ENCODE results near the gene OR56B1. TPM values are rescaled to one million over a fixed set of nuclear protein-coding genes. Genes with fewer than 3 reads are reported as not detected.

OR56B1 gene
- total and polyA plus RNA-seq, 4 donors, result not detected

DNA sequence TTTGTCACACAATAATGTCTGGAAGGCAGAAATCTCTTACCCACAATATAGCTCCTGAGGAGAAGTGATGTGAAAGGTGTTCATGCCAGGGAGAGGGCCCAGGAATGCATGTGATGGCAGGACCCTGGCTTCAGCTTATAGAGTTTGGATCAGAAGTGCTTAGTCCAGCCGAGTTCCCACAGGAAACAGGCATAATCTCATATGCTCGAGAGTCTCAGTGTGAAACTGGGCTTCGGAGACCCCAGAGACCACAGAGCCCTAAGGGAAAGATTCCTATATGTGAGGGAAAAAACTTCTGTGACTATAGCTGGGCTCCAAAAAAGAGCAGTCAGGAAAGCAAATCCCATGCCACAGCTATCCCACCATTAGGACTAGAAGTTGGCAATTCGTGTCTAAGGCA lies 47.0 kb downstream of the OR56B1 start, which contains the start of gene OR52N5:
TSS of gene OR52N5 (minus strand) at position 101 of the 400 bp plus-strand sequence. CDS start 4,721 bp downstream, outside the sequence.
- no peak within 1 kb of the TSS for H3K4me3 ChIP-seq (ENCODE audit: low read depth, low read length)
- H3K27ac ChIP-seq (ENCODE audit: low read depth, low read length), result no peak within 1 kb of the TSS
- no peaks in the 10 kb centered on the region for H3K36me3 ChIP-seq (ENCODE audit: control insufficient read depth, insufficient read depth, low read length)
- WGBS (ENCODE audit: insufficient coverage), result 82% methylated on average over 1 of the region's 4 CpGs
- H3K9me3 ChIP-seq (ENCODE audit: control insufficient read depth, insufficient read depth, low read length), result no peaks in the 10 kb centered on the region
- no peak for DNase-seq (ENCODE audit: low read depth in 4 of 6, low spot score in 6 of 6)
- H3K4me1 ChIP-seq (ENCODE audit: control insufficient read depth, insufficient read depth, low read length), result no peaks in the 10 kb centered on the region
- H3K27me3 ChIP-seq (ENCODE audit: control insufficient read depth, insufficient read depth, low read length), result no peaks in the 10 kb centered on the region

Other genes with a start within 250 kb of the OR56B1 start
- not detected for gene OR52D1, start 247.8 kb upstream of the OR56B1 start, total RNA-seq
- not detected for gene OR52D1, start 247.8 kb upstream of the OR56B1 start, polyA plus RNA-seq (ENCODE audit: insufficient read length in 2 of 2)
- gene UBQLN3, start 226.5 kb upstream of the OR56B1 start, total RNA-seq, result under 1 TPM; 0.10 to 0.39 TPM
- gene UBQLN3, start 226.5 kb upstream of the OR56B1 start, polyA plus RNA-seq (ENCODE audit: insufficient read length in 2 of 2), result not detected
- under 1 TPM; 0.30 to 0.55 TPM for gene UBQLNL, start 219.7 kb upstream of the OR56B1 start, total RNA-seq
- under 1 TPM; 0.33 to 0.59 TPM for gene UBQLNL, start 219.7 kb upstream of the OR56B1 start, polyA plus RNA-seq (ENCODE audit: insufficient read length in 2 of 2)
- gene OR52H1, start 187.9 kb upstream of the OR56B1 start, total RNA-seq, result under 1 TPM; 0.40 to 0.55 TPM
- gene OR52H1, start 187.9 kb upstream of the OR56B1 start, polyA plus RNA-seq (ENCODE audit: insufficient read length in 2 of 2), result not detected
- not detected for gene OR52B6, start 155.6 kb upstream of the OR56B1 start, total RNA-seq
- not detected for gene OR52B6, start 155.6 kb upstream of the OR56B1 start, polyA plus RNA-seq (ENCODE audit: insufficient read length in 2 of 2)
- gene TRIM6, start 139.8 kb upstream of the OR56B1 start, total RNA-seq, result 1 to 10 TPM; 3.3 to 4.3 TPM
- gene TRIM6, start 139.8 kb upstream of the OR56B1 start, polyA plus RNA-seq (ENCODE audit: insufficient read length in 2 of 2), result 1 to 10 TPM; 1.1 to 1.7 TPM
- 10 to 100 TPM in 1 of 2 donors, 1 to 10 TPM in 1; 6.6 to 15.1 TPM for gene TRIM34, start 111.4 kb upstream of the OR56B1 start, total RNA-seq
- 1 to 10 TPM; 3.5 to 4.4 TPM for gene TRIM34, start 111.4 kb upstream of the OR56B1 start, polyA plus RNA-seq (ENCODE audit: insufficient read length in 2 of 2)
- gene TRIM5, start 51.4 kb upstream of the OR56B1 start, total RNA-seq, result 10 to 100 TPM; 15.3 to 25.5 TPM
- gene TRIM5, start 51.4 kb upstream of the OR56B1 start, polyA plus RNA-seq (ENCODE audit: insufficient read length in 2 of 2), result 10 to 100 TPM; 10.4 to 12.3 TPM
- gene TRIM22, start 46.7 kb upstream of the OR56B1 start, total RNA-seq, result 10 to 100 TPM; 25.3 to 26.0 TPM
- gene TRIM22, start 46.7 kb upstream of the OR56B1 start, polyA plus RNA-seq (ENCODE audit: insufficient read length in 2 of 2), result 10 to 100 TPM; 11.8 to 14.5 TPM
- gene OR52N4, start 17.8 kb downstream of the OR56B1 start, total RNA-seq, result under 1 TPM in 1 of 2 donors, not detected in 1; 0.20 TPM
- gene OR52N4, start 17.8 kb downstream of the OR56B1 start, polyA plus RNA-seq (ENCODE audit: insufficient read length in 2 of 2), result under 1 TPM in 1 of 2 donors, not detected in 1; 0.33 TPM
- not detected for gene OR52N5, start 46.9 kb downstream of the OR56B1 start, total RNA-seq
- gene OR52N5, start 46.9 kb downstream of the OR56B1 start, polyA plus RNA-seq (ENCODE audit: insufficient read length in 2 of 2), result not detected
- not detected for gene OR52N1, start 54.8 kb downstream of the OR56B1 start, total RNA-seq
- gene OR52N1, start 54.8 kb downstream of the OR56B1 start, polyA plus RNA-seq (ENCODE audit: insufficient read length in 2 of 2), result not detected
- not detected for gene OR52N2, start 72.5 kb downstream of the OR56B1 start, total RNA-seq
- gene OR52N2, start 72.5 kb downstream of the OR56B1 start, polyA plus RNA-seq (ENCODE audit: insufficient read length in 2 of 2), result not detected
- not detected for gene OR52E6, start 105.4 kb downstream of the OR56B1 start, total RNA-seq
- not detected for gene OR52E6, start 105.4 kb downstream of the OR56B1 start, polyA plus RNA-seq (ENCODE audit: insufficient read length in 2 of 2)
- gene OR52E8, start 121.2 kb downstream of the OR56B1 start, total RNA-seq, result not detected
- gene OR52E8, start 121.2 kb downstream of the OR56B1 start, polyA plus RNA-seq (ENCODE audit: insufficient read length in 2 of 2), result not detected
- not detected for gene OR52E4, start 144.2 kb downstream of the OR56B1 start, total RNA-seq
- not detected for gene OR52E4, start 144.2 kb downstream of the OR56B1 start, polyA plus RNA-seq (ENCODE audit: insufficient read length in 2 of 2)
- not detected for gene OR52E5, start 156.8 kb downstream of the OR56B1 start, total RNA-seq
- not detected for gene OR52E5, start 156.8 kb downstream of the OR56B1 start, polyA plus RNA-seq (ENCODE audit: insufficient read length in 2 of 2)
- not detected for gene OR56A3, start 205.8 kb downstream of the OR56B1 start, total RNA-seq
- not detected for gene OR56A3, start 205.8 kb downstream of the OR56B1 start, polyA plus RNA-seq (ENCODE audit: insufficient read length in 2 of 2)
- not detected for gene OR56A5, start 232.0 kb downstream of the OR56B1 start, total RNA-seq
- gene OR56A5, start 232.0 kb downstream of the OR56B1 start, polyA plus RNA-seq (ENCODE audit: insufficient read length in 2 of 2), result not detected

Measured in spinal cord (tissue), 10 donors.